ENCODE measurements around the gene PCDHGA1. TPM values are rescaled to one million over a fixed set of nuclear protein-coding genes. Genes with fewer than 3 reads are reported as not detected.

Gene PCDHGA1
- total and polyA plus RNA-seq, 9 of the 15 experiments (the other 6 are each of a cell fraction or from before 2014, with no cell fraction given), result 0.05 to 0.26 (median 0.18) TPM; not detected in 2

- TF ChIP-seq PKNOX1 (IDR thresholded peaks at IDR 0.05), result peak; percentile 55
- no peak for TF ChIP-seq ESRRB (CRISPR knock-in tag; IDR thresholded peaks at IDR 0.05; ENCODE audit: borderline replicate concordance)
- no peak for TF ChIP-seq RBM17 (IDR thresholded peaks at IDR 0.05; ENCODE audit: borderline replicate concordance, low read depth, low read length)
- no peak for TF ChIP-seq RCOR1 (IDR thresholded peaks at IDR 0.05; ENCODE audit: borderline replicate concordance in 1 of 2, low read depth in 2 of 2, low read length in 2 of 2)
- no peak for TF ChIP-seq NONO (IDR thresholded peaks at IDR 0.05; ENCODE audit: low read depth in 2 of 2, low read length in 1 of 2)
- TF ChIP-seq SMARCC2 (IDR thresholded peaks at IDR 0.05; ENCODE audit: low read depth), result no peak
- no peak for TF ChIP-seq MXI1 (IDR thresholded peaks at IDR 0.05; ENCODE audit: low read depth, low read length)
- TF ChIP-seq HDAC3 (IDR thresholded peaks at IDR 0.05; ENCODE audit: borderline replicate concordance, partially characterized antibody), result no peak
- TF ChIP-seq ZNF347 (CRISPR knock-in tag; IDR thresholded peaks at IDR 0.05; ENCODE audit: low read depth), result no peak
- no peak for TF ChIP-seq MTA2 (IDR thresholded peaks at IDR 0.05; ENCODE audit: low read depth)
- no peak for TF ChIP-seq CREB3 (tag; conservative IDR thresholded peaks at IDR 0.05; ENCODE audit: low read depth)
- TF ChIP-seq SNRNP70 (optimal IDR thresholded peaks at IDR 0.05; ENCODE audit: low read depth, low read length), result no peak
- no peak for TF ChIP-seq TAF1 (IDR thresholded peaks at IDR 0.05; ENCODE audit: control insufficient read depth, extremely low read depth, insufficient read depth, low read length, severe bottlenecking)
- TF ChIP-seq PHF21A (IDR thresholded peaks at IDR 0.05; ENCODE audit: borderline replicate concordance, low read depth), result no peak
- 0 out of 2 replicates have a peak, but pooled peaks have one; percentile 35 for TF ChIP-seq TOE1 (IDR thresholded peaks at IDR 0.05; ENCODE audit: borderline replicate concordance)
- no peak for TF ChIP-seq TOE1 (CRISPR knock-in tag; IDR thresholded peaks at IDR 0.05; ENCODE audit: borderline replicate concordance, low read depth)
- no peak for TF ChIP-seq ZNF639 (CRISPR knock-in tag; conservative IDR thresholded peaks at IDR 0.05 in 1 of 2, IDR thresholded peaks at IDR 0.05 in 1 of 2)
- TF ChIP-seq BDP1 (IDR thresholded peaks at IDR 0.05; ENCODE audit: insufficient read depth, insufficient read length), result no peak
- TF ChIP-seq NCOA6 (IDR thresholded peaks at IDR 0.05), result no peak
- TF ChIP-seq IRF9 (tag; IDR thresholded peaks at IDR 0.05), result no peak
- no peak for TF ChIP-seq ZBTB43 (CRISPR knock-in tag; IDR thresholded peaks at IDR 0.05)
- TF ChIP-seq HMG20B (CRISPR knock-in tag; IDR thresholded peaks at IDR 0.05), result no peak
Measured at GRCh38 chr5:141326088-141326854, 4.0 kb upstream of the PCDHGA1 start (continued).

Data from K562 (cell line).